H9 (cell line): ENCODE results near the gene MPP1. TPM values are rescaled to one million over a fixed set of nuclear protein-coding genes. Genes with fewer than 3 reads are reported as not detected.

ENCODE experiments used
- DNase-seq: peaks from one replicate; pipeline ENCODE4 v3.0.0-alpha.2; 2017
- H2AFZ ChIP-seq: one replicate; pipeline ENCODE4 v1.6.1; 2013; ENCODE audit warnings: mild to moderate bottlenecking, low read length, control low read depth, moderate library complexity
- H2AK5ac ChIP-seq: 2 replicates; pipeline ENCODE4 v1.6.1; 2013; ENCODE audit warnings: low read length, control low read depth, mixed read lengths; ENCODE audit not compliant: insufficient read length
- H2BK120ac ChIP-seq: one replicate; pipeline ENCODE4 v1.6.1; 2013; ENCODE audit warnings: low read depth, mild to moderate bottlenecking, low read length, control low read depth, inconsistent platforms; ENCODE audit not compliant: poor library complexity, severe bottlenecking
- H2BK12ac ChIP-seq: 2 replicates; pipeline ENCODE4 v1.6.1; 2013; ENCODE audit warnings: low read length, control low read depth, mixed read lengths, low read depth; ENCODE audit not compliant: insufficient read length
- H2BK15ac ChIP-seq: 2 replicates; pipeline ENCODE4 v1.6.1; 2013; ENCODE audit warnings: low read depth, low read length, control low read depth
- H2BK20ac ChIP-seq: one replicate; pipeline ENCODE4 v1.6.1; 2013; ENCODE audit warnings: low read depth, mild to moderate bottlenecking, low read length, control low read depth, inconsistent platforms; ENCODE audit not compliant: poor library complexity, severe bottlenecking
- H2BK5ac ChIP-seq: 2 replicates; pipeline ENCODE4 v1.6.1; 2013; ENCODE audit warnings: low read length, control low read depth, mixed read lengths; ENCODE audit not compliant: insufficient read length
- H3K14ac ChIP-seq: 2 replicates; pipeline ENCODE4 v1.6.1; 2013; ENCODE audit warnings: low read length, control low read depth; ENCODE audit not compliant: insufficient read depth
- H3K18ac ChIP-seq: 2 replicates; pipeline ENCODE4 v1.6.1; 2013; ENCODE audit warnings: low read depth, mild to moderate bottlenecking, mixed read lengths, low read length, control low read depth; ENCODE audit not compliant: insufficient read length
- H3K23ac ChIP-seq: 2 replicates; pipeline ENCODE4 v1.6.1; 2013; ENCODE audit warnings: low read length, control low read depth, mixed read lengths, low read depth; ENCODE audit not compliant: insufficient read length
- H3K23me2 ChIP-seq: 2 replicates; pipeline ENCODE4 v1.6.1; 2013; ENCODE audit warnings: low read depth, mild to moderate bottlenecking, mixed read lengths, low read length, control low read depth; ENCODE audit not compliant: insufficient read length, poor library complexity, severe bottlenecking
- H3K27ac ChIP-seq: 2 replicates; pipeline ENCODE4 v1.5.1; 2013; ENCODE audit warnings: low read length, control low read depth, mixed read lengths, low read depth; ENCODE audit not compliant: insufficient read length
- H3K27me3 ChIP-seq: 2 replicates; pipeline ENCODE4 v1.6.1; 2013; ENCODE audit warnings: low read length, control low read depth, inconsistent platforms; ENCODE audit not compliant: insufficient read depth
- H3K4ac ChIP-seq: 2 replicates; pipeline ENCODE4 v1.6.1; 2013; ENCODE audit warnings: low read depth, mild to moderate bottlenecking, control low read depth, inconsistent platforms, low read length, moderate library complexity
- H3K4me1 ChIP-seq: 2 replicates; pipeline ENCODE4 v1.6.1; 2013; ENCODE audit warnings: low read length, control low read depth, inconsistent platforms; ENCODE audit not compliant: insufficient read depth
- H3K4me2 ChIP-seq: 2 replicates; pipeline ENCODE4 v1.6.1; 2013; ENCODE audit warnings: low read length, control low read depth, mixed read lengths; ENCODE audit not compliant: insufficient read length, insufficient read depth
- H3K56ac ChIP-seq: 2 replicates; pipeline ENCODE4 v1.6.1; 2013; ENCODE audit warnings: low read depth, mild to moderate bottlenecking, mixed read lengths, low read length, control low read depth; ENCODE audit not compliant: insufficient read length
- H3K79me1 ChIP-seq: 2 replicates; pipeline ENCODE4 v1.6.1; 2013; ENCODE audit warnings: low read depth, mild to moderate bottlenecking, moderate library complexity, low read length, control low read depth, inconsistent platforms; ENCODE audit not compliant: insufficient read depth, poor library complexity, severe bottlenecking
- H3K79me2 ChIP-seq: 2 replicates; pipeline ENCODE4 v1.6.1; 2013; ENCODE audit warnings: low read length, control low read depth, inconsistent platforms; ENCODE audit not compliant: insufficient read depth
- H3K9ac ChIP-seq: 2 replicates; pipeline ENCODE4 v1.6.1; 2013; ENCODE audit warnings: low read length, control low read depth, mixed read lengths; ENCODE audit not compliant: insufficient read length; ENCODE audit errors: extremely low read depth
- H3K9me3 ChIP-seq: one replicate; pipeline ENCODE4 v1.6.1; 2013; ENCODE audit warnings: low read depth, low read length, inconsistent platforms; ENCODE audit not compliant: control insufficient read depth
- H3T11ph ChIP-seq: one replicate; pipeline ENCODE4 v1.6.1; 2013; ENCODE audit warnings: mild to moderate bottlenecking, low read length, control low read depth, inconsistent platforms
- H4K20me1 ChIP-seq: one replicate; pipeline ENCODE4 v1.6.1; 2013; ENCODE audit not compliant: control insufficient read depth, insufficient read length, insufficient read depth
- H4K5ac ChIP-seq: 2 replicates; pipeline ENCODE4 v1.6.1; 2013; ENCODE audit warnings: low read depth, mild to moderate bottlenecking, mixed read lengths, low read length, control low read depth; ENCODE audit not compliant: insufficient read length
- H4K8ac ChIP-seq: replicated peaks from 2 replicates; pipeline ENCODE4 v1.6.1; 2013; ENCODE audit warnings: low read length, control low read depth, mixed read lengths, low read depth; ENCODE audit not compliant: insufficient read length
- H4K91ac ChIP-seq: 2 replicates; pipeline ENCODE4 v1.6.1; 2013; ENCODE audit warnings: low read depth, mild to moderate bottlenecking, moderate library complexity, mixed read lengths, low read length, control low read depth; ENCODE audit not compliant: insufficient read length
- H3K27ac Mint-ChIP-seq, 3 experiments: 2 replicates in 2 of 3; 3 replicates in 1 of 3; pipeline ENCODE4 v1.8.0; 2020 to 2021; ENCODE audit warnings: mixed read lengths in 3 of 3, mild to moderate bottlenecking in 1 of 3, moderate library complexity in 1 of 3
- H3K27me3 Mint-ChIP-seq: 2 replicates; pipeline ENCODE4 v1.8.0; 2021; ENCODE audit warnings: low read depth, mild to moderate bottlenecking, moderate library complexity, mixed read lengths
- H3K36me3 Mint-ChIP-seq, 3 experiments: 2 replicates in 2 of 3; 3 replicates in 1 of 3; pipeline ENCODE4 v1.8.0; 2020 to 2021; ENCODE audit warnings: low read depth in 3 of 3, mixed read lengths in 3 of 3; ENCODE audit not compliant: insufficient read depth in 1 of 3
- H3K4me1 Mint-ChIP-seq, 2 experiments: 2 replicates each; pipeline ENCODE4 v1.8.0; 2020; ENCODE audit warnings: mixed read lengths in 2 of 2
- H3K4me3 Mint-ChIP-seq, 2 experiments: 2 replicates in 1 of 2; 3 replicates in 1 of 2; pipeline ENCODE4 v1.8.0; 2020 to 2021; ENCODE audit warnings: mild to moderate bottlenecking in 2 of 2, mixed read lengths in 2 of 2, moderate library complexity in 1 of 2
- H3K9me3 Mint-ChIP-seq, 2 experiments: 2 replicates in 1 of 2; 3 replicates in 1 of 2; pipeline ENCODE4 v1.8.0; 2020; ENCODE audit warnings: mild to moderate bottlenecking in 2 of 2, mixed read lengths in 2 of 2, moderate library complexity in 1 of 2
- CTCF ChIP-seq: fragments of 200-600 bp; sonication (generic); conservative IDR thresholded peaks from 3 replicates; pipeline ENCODE4 v1.8.0; 2021; ENCODE audit warnings: antibody characterized with exemption, mild to moderate bottlenecking
- WGBS: extraction: QIAGEN DNeasy Blood & Tissue Kit; methylation state at CpG from one replicate; pipeline ENCODE4 v1.1.7; 2013; ENCODE audit warnings: missing lambda C conversion rate, low lambda C conversion rate, mixed read lengths; ENCODE audit not compliant: insufficient read length; ENCODE audit errors: extremely low coverage; 5-methylcytosine and 5-hydroxymethylcytosine counted together
- total RNA-seq: library from RNA; stranded (reverse); gene quantifications from 2 replicates; pipeline ENCODE4 v1.2.1, GENCODE V29; 2021

MPP1 gene
- total RNA-seq, 1 experiment from 2014 or later: 17.9 TPM

GRCh38 chrX:154795016-154795415, 10.3 kb downstream of the MPP1 start:
- Mint-ChIP-seq H3K27me3 (peaks cover 4% of the 10 kb centered on the region; the same call in 1 of the 2 replicates), H3K36me3 (peaks cover 0 to 12% (median 9%) of the 10 kb centered on the region in 3 experiments; a peak in 5 of 7 replicates), H3K9me3 (peaks cover 68 to 73% of the 10 kb centered on the region in 2 experiments), H3K4me1 (peaks cover 14 to 17% of the 10 kb centered on the region in 2 experiments), H3K4me3 (no peak overlapping the region), H3K27ac (no peak overlapping the region)
- H3K56ac ChIP-seq: no peak overlapping the region
- H2AK5ac ChIP-seq: no peak overlapping the region
- H3K9me3 ChIP-seq: peaks cover 40% of the 10 kb centered on the region
- no peaks in the 10 kb centered on the region for H4K20me1 ChIP-seq
- H3K23me2 ChIP-seq: peaks cover 3% of the 10 kb centered on the region
- H3K4me1 ChIP-seq: no peaks in the 10 kb centered on the region; the same call in 1 of the 2 replicates
- H2BK120ac ChIP-seq: no peak overlapping the region
- H4K5ac ChIP-seq: no peak overlapping the region
- no peak overlapping the region for H3K4ac ChIP-seq
- no CpG with 5 or more reads among the region's 2 CpGs for WGBS
- H3K79me2 ChIP-seq: no peaks in the 10 kb centered on the region; the same call in 1 of the 2 replicates
- no peak overlapping the region for H2AFZ ChIP-seq
- H2BK5ac ChIP-seq: no peak overlapping the region
- no peaks in the 10 kb centered on the region for H3K27me3 ChIP-seq
- no peak overlapping the region for H3K4me2 ChIP-seq
- no peak overlapping the region for H2BK20ac ChIP-seq
- no peak overlapping the region for H3K23ac ChIP-seq
- H3K9ac ChIP-seq: no peak overlapping the region
- H3K18ac ChIP-seq: no peak overlapping the region
- H3K14ac ChIP-seq: no peak overlapping the region
- no peak overlapping the region for H2BK15ac ChIP-seq
- no peak overlapping the region for H2BK12ac ChIP-seq
- H3K27ac ChIP-seq: no peak overlapping the region
- H3K79me1 ChIP-seq: no peaks in the 10 kb centered on the region
- no peak for DNase-seq
- TF ChIP-seq CTCF: no peak
- no peak overlapping the region for H4K8ac ChIP-seq
- no peak overlapping the region for H3T11ph ChIP-seq
- H4K91ac ChIP-seq: no peak overlapping the region
